ENCODE results near the gene TRANK1.
"Not testable (repeated sequence)": the region's sequence is repeated elsewhere in the genome, so short reads cannot be mapped to it uniquely, and the experiment has no call there.

The TRANK1 gene

DNA sequence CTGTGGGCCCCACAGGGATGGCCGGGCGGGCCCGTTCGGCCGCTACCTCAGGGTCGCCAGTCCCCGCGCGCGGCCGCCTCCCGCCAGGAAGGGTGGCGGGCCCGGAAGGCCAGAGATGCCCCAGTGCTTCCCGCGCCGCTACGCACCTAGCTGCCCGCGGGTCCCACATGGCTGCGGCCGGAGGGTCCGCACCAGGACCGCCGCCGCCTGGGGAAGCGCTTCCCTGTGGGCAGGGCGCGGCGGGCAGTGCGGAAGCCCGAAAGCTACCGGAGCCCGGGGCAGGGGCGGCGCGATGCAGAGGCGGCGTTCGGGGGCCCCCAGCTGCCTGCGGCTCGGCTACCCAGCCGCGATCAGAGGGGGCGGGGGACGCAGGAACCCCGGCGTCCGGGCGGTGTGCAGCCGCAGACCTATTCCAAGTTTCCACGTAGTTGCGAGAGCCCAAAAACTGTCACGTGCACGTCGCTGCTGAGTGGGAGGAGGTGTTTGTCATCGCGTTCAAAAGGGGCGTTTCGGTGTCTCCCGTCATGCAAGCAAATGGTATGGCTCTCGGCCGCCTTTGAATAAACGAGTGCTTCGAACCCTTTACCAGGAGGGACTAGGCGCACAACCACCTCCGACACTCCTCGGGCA lies at the start of gene TRANK1:
Gene TRANK1, minus strand, starts transcription at position 414 of the 630 bp plus-strand sequence. Its CDS starts 245 bp downstream, at position 169.
- peak; percentile 56 for DNase-seq

GRCh38 chr3:36993326-36994283 lies 48.8 kb upstream of the TRANK1 start, which contains the start of gene MLH1:
TSS of gene MLH1 (plus strand) at chr3:36993518. CDS start at chr3:36993548, 30 bp downstream.
- DNase-seq: no peak

DNA sequence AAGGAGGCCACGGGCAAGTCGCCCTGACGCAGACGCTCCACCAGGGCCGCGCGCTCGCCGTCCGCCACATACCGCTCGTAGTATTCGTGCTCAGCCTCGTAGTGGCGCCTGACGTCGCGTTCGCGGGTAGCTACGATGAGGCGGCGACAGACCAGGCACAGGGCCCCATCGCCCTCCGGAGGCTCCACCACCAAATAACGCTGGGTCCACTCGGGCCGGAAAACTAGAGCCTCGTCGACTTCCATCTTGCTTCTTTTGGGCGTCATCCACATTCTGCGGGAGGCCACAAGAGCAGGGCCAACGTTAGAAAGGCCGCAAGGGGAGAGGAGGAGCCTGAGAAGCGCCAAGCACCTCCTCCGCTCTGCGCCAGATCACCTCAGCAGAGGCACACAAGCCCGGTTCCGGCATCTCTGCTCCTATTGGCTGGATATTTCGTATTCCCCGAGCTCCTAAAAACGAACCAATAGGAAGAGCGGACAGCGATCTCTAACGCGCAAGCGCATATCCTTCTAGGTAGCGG lies 48.0 kb upstream of the TRANK1 start, which contains the start of gene EPM2AIP1:
Gene EPM2AIP1, minus strand, starts transcription at position 326 of the 520 bp plus-strand sequence. Its CDS starts 54 bp downstream, at position 272.
- DNase-seq: no peak

DNA sequence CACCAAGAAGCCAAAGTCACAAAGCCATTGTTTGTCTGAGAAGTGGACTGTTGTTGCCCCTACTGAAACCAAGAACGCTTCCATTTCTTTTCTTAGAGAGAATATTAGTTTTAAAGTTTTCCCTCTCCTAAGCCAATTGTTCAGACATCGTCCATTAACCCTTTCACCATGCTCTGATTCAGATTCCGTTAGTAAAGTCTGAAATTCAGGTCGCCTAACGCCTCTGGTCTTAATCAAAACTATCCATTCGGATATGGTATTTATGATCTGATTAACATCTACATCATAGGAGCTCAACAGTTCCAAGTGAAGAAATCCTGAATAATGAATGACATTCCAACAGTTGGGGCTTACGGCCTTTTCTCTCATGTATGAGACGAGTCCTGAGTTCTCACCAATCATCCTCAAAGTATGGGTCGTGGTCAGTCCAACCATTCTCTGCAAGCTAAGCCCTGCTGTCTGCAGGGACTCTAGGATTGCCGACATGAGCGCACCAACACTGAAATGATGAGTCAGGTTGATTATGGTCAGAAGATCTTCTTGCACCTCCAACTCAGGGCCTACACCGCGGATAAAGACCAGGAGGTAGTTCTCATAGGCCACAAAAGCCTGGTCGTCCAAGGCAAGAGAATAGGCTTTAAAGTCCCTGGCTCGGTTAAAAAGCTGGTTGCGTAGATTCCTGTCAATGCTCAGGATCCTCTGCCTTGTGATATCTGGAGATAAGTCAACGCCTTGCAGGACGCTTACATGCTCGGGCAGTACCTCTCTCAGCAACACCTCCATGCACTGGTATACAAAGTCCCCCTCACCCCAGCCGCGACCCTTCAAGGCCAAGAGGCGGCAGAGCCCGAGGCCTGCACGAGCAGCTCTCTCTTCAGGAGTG lies 47.3 kb upstream of the TRANK1 start:
- DNase-seq: no peak

DNA sequence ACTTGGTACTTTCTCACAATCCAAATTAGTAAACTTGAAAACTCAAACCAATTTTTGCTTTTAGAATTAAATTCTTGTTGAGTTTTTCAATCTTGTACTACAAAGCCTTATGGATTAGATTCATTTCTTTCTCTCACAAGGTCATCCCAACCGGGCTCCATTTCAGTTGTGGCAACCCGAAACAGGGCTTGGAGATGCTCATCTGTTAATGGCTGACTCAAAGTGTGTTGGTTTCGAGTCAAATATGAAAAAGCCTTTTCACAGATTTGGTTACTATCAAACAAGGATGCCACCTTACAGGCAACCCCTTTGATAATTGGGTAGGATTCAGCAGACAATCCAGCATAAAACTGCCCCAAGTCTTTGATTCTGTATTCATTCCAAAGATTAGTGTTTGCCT lies 46.3 kb upstream of the TRANK1 start:
- DNase-seq: no peak

GRCh38 chr3:36989568-36989967 lies 44.7 kb upstream of the TRANK1 start:
- DNase-seq: no peak

GRCh38 chr3:36989005-36989404 lies 44.2 kb upstream of the TRANK1 start:
- DNase-seq: no peak

- no peak for DNase-seq
These were observed 43.5 kb upstream of the TRANK1 start for GRCh38 chr3:36988356-36988755.

- no peak for DNase-seq
These were observed 36.2 kb upstream of the TRANK1 start for GRCh38 chr3:36981006-36981405.

DNA sequence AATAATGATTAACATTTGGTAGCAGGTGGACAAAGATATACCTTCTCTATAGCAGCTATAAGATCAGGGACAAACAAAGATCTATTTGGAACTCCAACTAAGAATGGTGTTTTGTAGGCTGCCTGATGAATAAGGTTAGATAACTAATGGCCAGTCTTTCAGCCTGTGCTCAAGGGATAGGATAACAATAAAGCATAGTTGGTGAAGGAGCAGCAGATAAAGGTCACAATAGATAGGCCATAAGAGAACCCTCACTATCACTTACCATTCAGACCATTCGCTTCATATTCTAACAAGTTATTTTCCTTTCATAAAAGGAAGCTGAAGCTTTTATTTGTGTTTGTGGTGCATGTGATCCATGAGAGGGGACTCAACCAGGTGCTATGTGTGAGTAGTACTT lies 28.3 kb upstream of the TRANK1 start:
- DNase-seq: no peak

DNA sequence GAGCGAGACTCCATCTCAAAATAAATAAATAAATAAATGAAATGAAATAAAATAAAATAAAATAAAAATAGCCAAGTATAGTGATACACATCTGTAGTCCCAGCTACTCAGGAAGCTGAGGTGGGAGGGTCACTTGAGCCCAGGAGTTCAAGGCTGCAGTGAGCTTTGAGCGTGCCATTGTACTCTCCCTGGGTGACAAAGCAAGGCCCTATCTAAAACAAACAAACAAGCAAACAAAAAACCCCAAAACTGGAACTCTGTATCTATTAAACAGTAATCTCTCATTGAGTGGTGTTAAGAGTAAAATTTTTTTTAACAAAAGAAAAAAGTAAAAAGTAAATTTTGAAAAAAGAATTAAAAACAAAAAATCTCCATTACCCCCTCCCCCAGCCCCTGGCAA lies 27.3 kb upstream of the TRANK1 start:
- no peak for DNase-seq

DNA sequence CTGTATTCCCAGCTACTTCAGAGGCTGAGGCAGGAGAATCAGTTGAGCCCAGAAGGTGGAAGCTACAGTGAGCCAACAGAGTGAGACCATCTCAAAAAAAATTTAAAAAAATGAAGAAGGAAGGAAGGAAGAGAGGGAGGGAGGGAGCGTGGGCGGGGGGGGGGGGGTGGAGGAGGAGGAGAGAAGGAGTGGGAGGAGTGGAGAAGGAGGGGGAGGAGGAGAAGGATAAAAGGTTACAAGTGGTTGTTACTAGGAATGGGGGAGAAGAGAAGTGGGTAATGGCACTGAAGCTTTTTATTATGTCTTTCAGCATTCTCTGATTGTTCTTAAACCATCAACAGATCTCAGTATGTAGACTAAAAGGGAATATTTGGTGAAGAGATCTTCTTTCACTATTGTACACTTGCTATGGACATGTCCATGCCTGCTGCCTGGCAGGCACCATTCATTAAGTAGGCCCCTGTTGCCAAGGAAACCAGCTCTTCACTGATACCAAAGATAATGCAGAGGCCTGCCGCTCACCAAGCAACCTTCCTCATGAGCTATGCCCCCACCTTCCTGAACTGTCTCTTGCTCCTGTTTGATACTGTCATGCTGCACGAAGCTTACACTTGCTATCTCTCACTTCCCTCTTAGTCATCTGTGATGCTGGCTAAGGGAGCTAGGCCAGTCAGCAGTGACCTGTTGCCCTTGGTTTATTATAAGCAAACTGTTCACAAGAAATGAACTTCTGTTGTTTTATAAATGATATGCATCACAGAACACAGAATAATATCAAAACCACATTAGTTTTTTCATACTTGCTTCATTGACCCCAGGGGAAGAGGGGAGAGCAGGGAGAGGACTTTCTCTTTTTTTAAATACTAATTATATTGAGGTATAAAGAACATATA lies 24.9 kb upstream of the TRANK1 start:
- peak; percentile 91 for DNase-seq

- DNase-seq: no peak
These were observed 24.2 kb upstream of the TRANK1 start for GRCh38 chr3:36969085-36969484.

DNA sequence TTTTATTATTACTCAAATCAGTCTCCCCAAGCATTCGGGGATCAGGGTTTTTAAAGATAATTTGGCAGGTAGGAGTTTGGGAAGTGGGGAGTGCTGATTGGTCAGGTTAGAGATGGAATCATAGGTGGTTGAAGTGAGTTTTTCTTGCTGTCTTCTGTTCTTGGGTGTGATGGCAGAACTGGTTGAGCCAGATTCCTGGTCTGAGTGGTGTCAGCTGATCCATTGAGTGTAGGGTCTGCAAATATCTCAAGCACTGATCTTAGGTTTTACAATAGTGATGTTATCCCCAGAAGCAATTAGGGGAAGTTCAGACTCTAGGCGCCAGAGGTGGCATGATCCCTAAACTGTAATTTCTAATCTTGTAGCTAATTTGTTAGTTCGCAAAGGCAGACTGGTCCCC lies 20.6 kb upstream of the TRANK1 start:
- no peak for DNase-seq

DNA sequence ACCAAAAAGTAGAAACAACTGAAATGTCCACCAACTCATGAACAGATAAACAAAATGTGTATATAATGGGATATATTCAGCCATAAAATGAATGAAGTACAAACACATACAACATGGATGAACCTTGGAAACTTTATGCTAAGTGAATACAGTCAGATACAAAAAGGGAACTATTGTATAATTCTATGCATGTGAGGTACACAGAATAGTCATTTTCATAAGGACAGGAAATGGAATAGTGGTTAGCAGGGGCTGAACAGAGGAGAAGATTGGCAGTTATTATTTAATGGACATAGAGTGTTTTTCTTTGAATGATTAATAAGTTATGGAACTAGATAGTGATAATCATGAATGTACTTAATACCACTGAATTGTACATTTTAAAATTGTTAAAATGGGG lies 20.0 kb upstream of the TRANK1 start:
- DNase-seq: no peak

DNA sequence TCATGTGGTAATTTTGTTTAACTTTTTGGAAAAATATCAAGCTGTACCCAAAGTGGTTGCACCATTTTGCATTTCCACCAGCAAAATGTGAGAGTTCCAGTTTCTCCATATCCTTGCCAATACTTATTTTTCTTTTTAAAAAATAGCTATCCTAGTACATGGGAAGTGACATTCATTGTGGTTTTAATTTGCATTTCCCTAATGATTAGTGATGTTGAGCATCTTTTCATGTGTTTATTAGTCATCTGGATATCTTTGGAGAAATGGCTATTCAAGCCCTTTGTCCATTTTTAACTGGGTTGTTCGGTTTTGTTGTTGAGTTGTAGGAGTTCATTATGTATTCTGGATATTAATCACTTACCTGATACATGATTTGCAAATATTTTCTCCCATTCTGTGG lies 19.5 kb upstream of the TRANK1 start:
- no peak for DNase-seq

GRCh38 chr3:36963008-36963407 lies 18.2 kb upstream of the TRANK1 start:
- not testable (repeated sequence) for DNase-seq

GRCh38 chr3:36960502-36960901 lies 15.6 kb upstream of the TRANK1 start:
- DNase-seq: no peak

DNA sequence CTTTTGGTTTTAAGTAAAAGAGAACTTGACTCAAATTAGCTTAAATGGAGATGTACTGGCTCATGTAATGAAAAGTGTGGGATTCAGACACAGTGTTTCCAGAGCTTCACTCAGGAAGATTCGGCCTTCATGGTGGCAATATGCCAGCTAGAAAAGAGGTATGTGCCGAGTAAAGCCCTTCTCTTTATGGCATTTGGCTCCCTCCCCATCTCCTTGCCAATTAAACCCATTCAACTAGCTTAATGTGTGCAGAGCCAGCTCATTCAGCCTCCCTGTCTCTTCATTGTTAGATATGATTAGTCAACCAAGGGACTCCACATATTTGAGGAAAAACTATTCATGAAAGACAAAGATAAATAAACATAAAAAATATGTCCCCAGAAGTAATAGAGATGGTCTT lies 15.0 kb upstream of the TRANK1 start:
- DNase-seq: peak; percentile 81

DNA sequence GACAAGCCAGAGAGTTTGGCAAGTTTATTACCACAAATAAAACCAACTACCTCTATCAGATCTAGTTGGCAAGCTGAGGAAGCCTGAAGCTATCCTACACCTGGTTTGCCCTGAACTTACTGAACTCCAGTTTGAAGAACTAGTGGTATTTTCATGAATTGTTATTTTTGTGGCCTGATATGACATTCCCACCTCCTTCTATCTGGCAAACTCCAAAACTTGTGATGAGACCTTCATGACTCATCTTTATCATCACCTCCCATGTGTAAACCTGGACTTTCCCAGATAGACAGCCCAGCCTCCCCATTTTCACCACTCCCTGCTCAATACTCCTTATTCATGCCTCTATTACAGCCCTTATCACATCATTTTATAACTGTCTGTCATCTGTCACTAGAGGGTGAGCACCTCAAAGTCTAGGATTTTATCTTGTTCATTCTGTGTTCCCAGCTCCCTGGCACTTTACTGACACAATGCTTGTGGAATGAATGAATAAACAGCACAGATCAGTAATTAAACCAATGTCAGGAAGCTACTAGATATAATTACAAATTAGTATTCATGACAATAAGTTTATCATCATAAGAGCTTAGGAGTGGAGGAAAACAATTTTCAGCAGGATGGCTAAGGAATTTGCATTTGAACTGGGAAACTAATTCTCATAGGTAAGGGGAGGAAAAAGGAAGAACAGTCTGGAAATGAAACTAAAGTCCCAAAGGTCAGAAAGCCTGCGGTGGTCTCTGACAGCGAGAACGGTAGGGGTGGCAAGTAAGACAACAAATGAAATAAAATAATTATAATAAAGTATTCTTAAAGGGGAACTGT lies 13.2 kb upstream of the TRANK1 start:
- no peak for DNase-seq

- no peak for DNase-seq
These were observed 12.2 kb upstream of the TRANK1 start for GRCh38 chr3:36957063-36957462.

All from NCI-H69 (cell line).